HCT116 (cell line): ENCODE results near the gene CCDC107. TPM values are rescaled to one million over a fixed set of nuclear protein-coding genes. Genes with fewer than 3 reads are reported as not detected.

Experiments used
- ATAC-seq: fragments of 200-7000 bp; cut with Tn5 transposase; 2 replicates; pipeline ENCODE4 v1.9.1; 2020; ENCODE audit warnings: mild to moderate bottlenecking, moderate library complexity
- BruUV-seq: library from RNA; stranded (reverse); fragments of 400-500 nt; replicated peaks from 2 replicates; lab custom pipeline; 2021; lab: Mats Ljungman, UMichigan
- CTCF ChIA-PET: fragments of 300-600 bp; sonication (Branson Sonifier 250); formaldehyde crosslinking; loops from one replicate; lab custom pipeline; 2021; ENCODE audit warnings: antibody characterized with exemption; lab: Charles Lee
- POLR2A ChIA-PET: fragments of 300-600, 350-600 bp; sonication (Branson Sonifier 250); formaldehyde crosslinking; loops from one replicate; lab custom pipeline; 2021; ENCODE audit warnings: antibody characterized with exemption; lab: Charles Lee
- RAD21 ChIA-PET, 2 experiments: fragments of 300-600 bp; sonication (Branson Sonifier 250); formaldehyde crosslinking; loops; one replicate each; lab custom pipeline; 2023; ENCODE audit warnings: low total read pairs in 2 of 2; ENCODE audit not compliant: uncharacterized antibody in 2 of 2, unreplicated experiment in 2 of 2, low non-redundant PET in 1 of 2; lab: Charles Lee
- DNase-seq: peaks from one replicate; pipeline ENCODE4 v3.0.0-alpha.2; 2010; ENCODE audit warnings: low read depth, low spot score
- H2AFZ ChIP-seq: fragments of 200-600 bp; shearing (Covaris generic), sonication (generic); 2 replicates; pipeline ENCODE4 v1.6.1; 2017; ENCODE audit warnings: low read depth, mixed run types, mixed read lengths, antibody characterized with exemption, low read length; ENCODE audit not compliant: poor library complexity, severe bottlenecking
- H3K27ac ChIP-seq: 2 replicates; pipeline ENCODE4 v1.5.1; 2012; ENCODE audit warnings: low read depth, low read length
- H3K27me3 ChIP-seq: fragments of 200-600 bp; sonication (generic); 2 replicates; pipeline ENCODE4 v1.6.1; 2016; ENCODE audit warnings: mixed run types, low read length, mixed read lengths; ENCODE audit not compliant: insufficient read depth
- H3K36me3 ChIP-seq, 2 experiments: fragments of 200-500 bp in 1 of 2; fragments of 200-600 bp in 1 of 2; sonication (Bioruptor generic) in 1 of 2; sonication (generic) in 1 of 2; 2 replicates each; pipeline versions ENCODE4 v1.5.1 to v1.6.1; 2014 to 2016; ENCODE audit warnings: low read length in 2 of 2, inconsistent platforms in 1 of 2, mixed read lengths in 1 of 2, mixed run types in 1 of 2; ENCODE audit not compliant: insufficient read depth in 2 of 2, control insufficient read depth in 1 of 2
- H3K4me1 ChIP-seq, 2 experiments: fragments of 200-600 bp in 1 of 2; sonication (generic) in 1 of 2; 2 replicates each; pipeline versions ENCODE4 v1.5.1 to v1.6.1; 2012 to 2017; ENCODE audit warnings: low read length in 2 of 2, inconsistent platforms in 1 of 2, mild to moderate bottlenecking in 1 of 2, mixed read lengths in 1 of 2, mixed run types in 1 of 2, moderate library complexity in 1 of 2; ENCODE audit not compliant: insufficient read depth in 2 of 2, control insufficient read depth in 1 of 2
- H3K4me2 ChIP-seq: fragments of 200-600 bp; sonication (generic); 2 replicates; pipeline ENCODE4 v1.6.1; 2017; ENCODE audit warnings: mixed run types, low read length, mixed read lengths
- H3K4me3 ChIP-seq, 2 experiments: fragments of 200-600 bp in 1 of 2; sonication (generic) in 1 of 2; replicated peaks in 1 of 2; 2 replicates each; pipeline ENCODE4 v1.5.1; 2011 to 2016; ENCODE audit warnings: low read length in 2 of 2, control low read depth in 1 of 2, low read depth in 1 of 2, mild to moderate bottlenecking in 1 of 2, mixed read lengths in 1 of 2, mixed run types in 1 of 2
- H3K79me2 ChIP-seq: fragments of 200-600 bp; sonication (generic); 2 replicates; pipeline ENCODE4 v1.6.1; 2017; ENCODE audit warnings: mild to moderate bottlenecking, mixed run types, low read length, moderate library complexity, mixed read lengths; ENCODE audit not compliant: insufficient read depth
- H3K9ac ChIP-seq: fragments of 200-600 bp; sonication (generic); 2 replicates; pipeline ENCODE4 v1.6.1; 2016; ENCODE audit warnings: low read length, mixed read lengths
- H3K9me2 ChIP-seq: fragments of 200-600 bp; sonication (generic), shearing (Covaris generic); 2 replicates; pipeline ENCODE4 v1.6.1; 2017; ENCODE audit warnings: mixed run types, mild to moderate bottlenecking, moderate library complexity; ENCODE audit not compliant: insufficient read depth
- H3K9me3 ChIP-seq, 2 experiments: fragments of 200-500 bp in 1 of 2; fragments of 200-600 bp in 1 of 2; sonication (Bioruptor generic) in 1 of 2; sonication (generic) in 1 of 2; 2 replicates each; pipeline ENCODE4 v1.6.1; 2014 to 2017; ENCODE audit warnings: low read length in 2 of 2, mixed read lengths in 2 of 2, inconsistent platforms in 1 of 2, low read depth in 1 of 2, mild to moderate bottlenecking in 1 of 2, mixed run types in 1 of 2, moderate library complexity in 1 of 2; ENCODE audit not compliant: control insufficient read depth in 1 of 2, insufficient read depth in 1 of 2
- H4K20me1 ChIP-seq: fragments of 200-600 bp; sonication (generic), shearing (Covaris generic); 2 replicates; pipeline ENCODE4 v1.6.1; 2017; ENCODE audit warnings: mixed run types, mild to moderate bottlenecking, moderate library complexity; ENCODE audit not compliant: insufficient read depth
- CBX3 ChIP-seq: IDR thresholded peaks from 2 replicates; pipeline ENCODE4 v1.6.1; 2012; ENCODE audit warnings: low read depth
- CEBPB ChIP-seq: IDR thresholded peaks from 2 replicates; pipeline ENCODE4 v1.6.1; 2012; ENCODE audit warnings: low read depth
- EGR1 ChIP-seq: IDR thresholded peaks from 2 replicates; pipeline ENCODE4 v1.6.1; 2012; ENCODE audit warnings: low read depth
- ELF1 ChIP-seq: IDR thresholded peaks from 2 replicates; pipeline ENCODE4 v1.6.1; 2012; ENCODE audit warnings: low read depth, borderline replicate concordance
- EZH2 ChIP-seq: fragments of 200-600 bp; sonication (generic); IDR thresholded peaks from 2 replicates; pipeline ENCODE4 v1.6.1; 2017; ENCODE audit warnings: antibody characterized with exemption, mixed run types
- EZH2phosphoT487 ChIP-seq: fragments of 200-600 bp; IDR thresholded peaks from 2 replicates; pipeline ENCODE4 v1.6.1; 2018; ENCODE audit warnings: antibody characterized with exemption, borderline replicate concordance
- FOSL1 ChIP-seq: IDR thresholded peaks from 2 replicates; pipeline ENCODE4 v1.6.1; 2012; ENCODE audit warnings: low read depth
- POLR2A ChIP-seq: IDR thresholded peaks from 2 replicates; pipeline ENCODE4 v1.7.0; 2011; ENCODE audit warnings: borderline replicate concordance; ENCODE audit not compliant: insufficient read depth, insufficient read length; ENCODE audit errors: extremely low read depth
- RAD21 ChIP-seq: IDR thresholded peaks from 2 replicates; pipeline ENCODE4 v1.6.1; 2012; ENCODE audit warnings: low read depth, mild to moderate bottlenecking
- SP1 ChIP-seq: IDR thresholded peaks from 2 replicates; pipeline ENCODE4 v1.6.1; 2012; ENCODE audit warnings: low read depth
- SRF ChIP-seq: IDR thresholded peaks from 2 replicates; pipeline ENCODE4 v1.6.1; 2012; ENCODE audit warnings: low read depth
- TCF7L2 ChIP-seq: IDR thresholded peaks from 2 replicates; pipeline ENCODE4 v1.7.0; 2011; ENCODE audit warnings: borderline replicate concordance, inconsistent platforms; ENCODE audit not compliant: insufficient read depth, insufficient read length; ENCODE audit errors: extremely low read depth
- YY1 ChIP-seq: IDR thresholded peaks from 2 replicates; pipeline ENCODE4 v1.6.1; 2011; ENCODE audit warnings: low read length, low read depth, moderate library complexity, mild to moderate bottlenecking; ENCODE audit not compliant: insufficient replicate concordance; ENCODE audit errors: extremely low read depth
- ZFX ChIP-seq: fragments of 450-650 bp; IDR thresholded peaks from 2 replicates; pipeline ENCODE4 v1.6.1; 2017
- ZNF274 ChIP-seq: fragments of 200-500 bp; sonication (Bioruptor generic); IDR thresholded peaks from 2 replicates; pipeline ENCODE4 v1.6.1; 2014; ENCODE audit warnings: mild to moderate bottlenecking, low read depth, low read length, inconsistent platforms
- intact Hi-C: fragments of 100-400 bp; cut with micrococcal nuclease; formaldehyde crosslinking; loops from 2 replicates; pipeline ENCODE4 v1.10.0; 2022
- total RNA-seq: library from RNA; stranded (reverse); gene quantifications from one replicate; pipeline ENCODE4 v1.2.1, GENCODE V29; 2021; ENCODE audit not compliant: unreplicated experiment
- TF ChIP-seq, protein P1 (sequence below): IDR thresholded peaks from 2 replicates; pipeline ENCODE4 v1.6.1; 2012
- TF ChIP-seq, protein P2 (sequence below): IDR thresholded peaks from 2 replicates; pipeline ENCODE4 v1.6.1; 2012
- TF ChIP-seq, protein P3 (sequence below): IDR thresholded peaks from 2 replicates; pipeline ENCODE4 v1.6.1; 2011; ENCODE audit warnings: mild to moderate bottlenecking, low read length, moderate library complexity; ENCODE audit not compliant: insufficient replicate concordance; ENCODE audit errors: extremely low read depth

Gene CCDC107
- total RNA-seq, 1 experiment from 2014 or later, result 11.1 TPM

GRCh38 chr9:35673132-35674024 lies 15.3 kb downstream of the CCDC107 start, which contains the start of gene CA9:
Gene CA9, plus strand, starts transcription at chr9:35673928. Its CDS starts 32 bp downstream, at chr9:35673960.
- peak within 1 kb of the TSS; percentile 42 for H3K4me2 ChIP-seq
- no peak for DNase-seq
- BruUV-seq, result no TSS peak
- H2AFZ ChIP-seq, result no peak within 1 kb of the TSS
- H3K79me2 ChIP-seq, result no peaks in the 10 kb centered on the region
- TF ChIP-seq CEBPB (no peak), TCF7L2 (no peak), EZH2phosphoT487 (no peak), EZH2 (no peak), RAD21 (no peak), SP1 (no peak), POLR2A (no peak), YY1 (no peak), EGR1 (no peak), ELF1 (no peak), ZNF274 (no peak), SRF (no peak), CBX3 (no peak), ZFX (no peak), FOSL1 (no peak)
- TF ChIP-seq, protein P1, sequence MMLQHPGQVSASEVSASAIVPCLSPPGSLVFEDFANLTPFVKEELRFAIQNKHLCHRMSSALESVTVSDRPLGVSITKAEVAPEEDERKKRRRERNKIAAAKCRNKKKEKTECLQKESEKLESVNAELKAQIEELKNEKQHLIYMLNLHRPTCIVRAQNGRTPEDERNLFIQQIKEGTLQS, result no peak
- TF ChIP-seq, protein P2, sequence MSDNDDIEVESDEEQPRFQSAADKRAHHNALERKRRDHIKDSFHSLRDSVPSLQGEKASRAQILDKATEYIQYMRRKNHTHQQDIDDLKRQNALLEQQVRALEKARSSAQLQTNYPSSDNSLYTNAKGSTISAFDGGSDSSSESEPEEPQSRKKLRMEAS, result no peak
- TF ChIP-seq, protein P3, sequence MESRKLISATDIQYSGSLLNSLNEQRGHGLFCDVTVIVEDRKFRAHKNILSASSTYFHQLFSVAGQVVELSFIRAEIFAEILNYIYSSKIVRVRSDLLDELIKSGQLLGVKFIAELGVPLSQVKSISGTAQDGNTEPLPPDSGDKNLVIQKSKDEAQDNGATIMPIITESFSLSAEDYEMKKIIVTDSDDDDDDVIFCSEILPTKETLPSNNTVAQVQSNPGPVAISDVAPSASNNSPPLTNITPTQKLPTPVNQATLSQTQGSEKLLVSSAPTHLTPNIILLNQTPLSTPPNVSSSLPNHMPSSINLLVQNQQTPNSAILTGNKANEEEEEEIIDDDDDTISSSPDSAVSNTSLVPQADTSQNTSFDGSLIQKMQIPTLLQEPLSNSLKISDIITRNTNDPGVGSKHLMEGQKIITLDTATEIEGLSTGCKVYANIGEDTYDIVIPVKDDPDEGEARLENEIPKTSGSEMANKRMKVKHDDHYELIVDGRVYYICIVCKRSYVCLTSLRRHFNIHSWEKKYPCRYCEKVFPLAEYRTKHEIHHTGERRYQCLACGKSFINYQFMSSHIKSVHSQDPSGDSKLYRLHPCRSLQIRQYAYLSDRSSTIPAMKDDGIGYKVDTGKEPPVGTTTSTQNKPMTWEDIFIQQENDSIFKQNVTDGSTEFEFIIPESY, result no peak
- TF ChIP-seq, all 23 proteins: peak for 0
- Histone ChIP-seq H3K36me3 (no peaks in the 10 kb centered on the region), H3K4me1 (peaks cover 13 to 29% of the 10 kb centered on the region in 2 experiments; a peak in 3 of 4 replicates), H3K9me3 (no peaks in the 10 kb centered on the region), H4K20me1 (no peaks in the 10 kb centered on the region), H3K27me3 (no peaks in the 10 kb centered on the region), H3K27ac (no peak within 1 kb of the TSS), H3K9ac (no peak within 1 kb of the TSS), H3K4me3 (no peak within 1 kb of the TSS), H3K9me2 (no peaks in the 10 kb centered on the region)
- intact Hi-C loops, result no loop called here
- RAD21 ChIA-PET, result no interaction called here
- peak; percentile 23 for ATAC-seq
- POLR2A ChIA-PET, result no interaction called here
- CTCF ChIA-PET, result interaction anchor here (1.2 kb wide), 1 partner anchor 23 kb away, joined by 4 read pairs; no protein-coding TSS in a partner anchor
